Lung (tissue), 12 donors: Measurements from ENCODE around the gene LRWD1. TPM values are rescaled to one million over a fixed set of nuclear protein-coding genes. Genes with fewer than 3 reads are reported as not detected.

Experiments used
- ATAC-seq: fragments of 200-7000 bp; cut with Tn5 transposase; one replicate; pipeline ENCODE4 v1.9.1; 2020; ENCODE audit warnings: moderate number of reproducible peaks; ENCODE audit not compliant: insufficient read depth, low FRiP score
- DNase-seq, 3 donors: peaks; one replicate each; pipeline ENCODE4 v3.0.0-alpha.2; 2013 to 2017
- H3K27ac ChIP-seq, 2 donors: one replicate each; pipeline ENCODE4 v1.5.1; 2013; ENCODE audit warnings: mild to moderate bottlenecking in 2 of 2, moderate library complexity in 2 of 2, control low read depth in 1 of 2, inconsistent platforms in 1 of 2, low read depth in 1 of 2, low read length in 1 of 2
- H3K27me3 ChIP-seq, 3 donors: one replicate each; pipeline ENCODE4 v1.5.1; 2013; ENCODE audit warnings: low read length in 2 of 3; ENCODE audit not compliant: control insufficient read depth in 3 of 3, insufficient read depth in 3 of 3
- H3K36me3 ChIP-seq, 4 donors: one replicate each; pipeline ENCODE4 v1.5.1; 2013; ENCODE audit warnings: low read length in 4 of 4, mild to moderate bottlenecking in 1 of 4, moderate library complexity in 1 of 4; ENCODE audit not compliant: control insufficient read depth in 4 of 4, insufficient read depth in 4 of 4
- H3K4me1 ChIP-seq, 5 donors: one replicate each; pipeline ENCODE4 v1.5.1; 2013; ENCODE audit warnings: low read length in 5 of 5, mild to moderate bottlenecking in 2 of 5, moderate library complexity in 1 of 5; ENCODE audit not compliant: control insufficient read depth in 5 of 5, insufficient read depth in 5 of 5
- H3K4me3 ChIP-seq: one replicate; pipeline ENCODE4 v1.5.1; 2013; ENCODE audit warnings: mild to moderate bottlenecking, control low read depth, moderate library complexity
- H3K9ac ChIP-seq, 2 donors: one replicate each; pipeline ENCODE4 v1.5.1; 2013; ENCODE audit warnings: low read length in 2 of 2, control low read depth in 1 of 2; ENCODE audit not compliant: insufficient read depth in 1 of 2
- H3K9me3 ChIP-seq, 4 donors: one replicate each; pipeline ENCODE4 v1.5.1; 2013; ENCODE audit warnings: low read length in 3 of 4, mild to moderate bottlenecking in 1 of 4, moderate library complexity in 1 of 4; ENCODE audit not compliant: control insufficient read depth in 4 of 4, insufficient read depth in 3 of 4
- WGBS, 2 donors: extraction: QIAGEN DNeasy Blood & Tissue Kit; methylation state at CpG; one replicate each; pipeline ENCODE4 v1.1.7; 2013; 5-methylcytosine and 5-hydroxymethylcytosine counted together
- polyA plus RNA-seq, 2 donors: library from polyadenylated mRNA; stranded (reverse); fragments of 200-250 nt; gene quantifications; one replicate each; pipeline ENCODE4 v1.2.1, GENCODE V29; 2013
- total RNA-seq, 2 donors: library from RNA; depleted of rRNA in 1 of 2; stranded (reverse); fragments of >200 nt in 1 of 2; gene quantifications; one replicate each; pipeline ENCODE4 v1.2.1, GENCODE V29; 2014 to 2021
- TF ChIP-seq, protein P1 (sequence below): IDR thresholded peaks from 2 replicates; pipeline ENCODE4 v1.5.1; 2012; ENCODE audit warnings: mild to moderate bottlenecking; ENCODE audit errors: control extremely low read depth, extremely low read depth
- donor health status: control.
- donor health status: control.
- donor health status: Bipolar disorder and iron deficiency.
- donor health status: healthy.
- donor health status: DM: yes; HTN: yes; CAD: no.

Gene LRWD1
- total and polyA plus RNA-seq, 4 donors, result 12.3 to 31.5 (median 25.9) TPM

DNA sequence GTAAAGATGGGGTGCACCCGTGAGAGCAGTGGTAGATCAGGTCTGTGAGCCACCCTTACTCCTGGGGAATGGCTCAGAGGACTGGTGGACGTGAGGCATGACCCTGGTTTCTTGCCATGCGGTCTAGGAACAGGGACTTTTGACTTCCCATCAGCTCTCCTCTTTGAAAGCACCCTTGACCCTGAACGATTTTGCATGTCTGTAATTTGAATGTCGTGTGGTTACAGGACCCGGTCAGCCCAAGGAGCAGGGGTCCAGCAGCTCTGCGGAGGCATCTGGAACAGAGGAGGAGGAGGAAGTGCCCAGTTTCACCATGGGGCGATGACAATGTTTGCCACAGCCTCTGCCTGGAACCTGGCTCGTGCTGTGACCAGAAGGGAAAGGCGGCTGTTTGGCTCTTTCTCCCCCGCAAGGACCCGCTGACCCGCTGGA is 40.0 kb upstream of the LRWD1 start:
- peaks cover 5 to 29% (median 17%) of the 10 kb centered on the region in 4 donors for H3K36me3 ChIP-seq
- DNase-seq (no peak), ATAC-seq (no peak)
- peaks cover 0 to 7% (median 0%) of the 10 kb centered on the region in 5 donors for H3K4me1 ChIP-seq
- peaks cover 0 to 2% (median 0%) of the 10 kb centered on the region in 4 donors for H3K9me3 ChIP-seq
- H3K4me3 ChIP-seq, result no peak overlapping the region
- no peaks in the 10 kb centered on the region for H3K27me3 ChIP-seq
- H3K27ac ChIP-seq, result peak overlapping the region in 1 of 2 donors; percentile 75
- H3K9ac ChIP-seq, result no peak overlapping the region
- TF ChIP-seq, protein P1, sequence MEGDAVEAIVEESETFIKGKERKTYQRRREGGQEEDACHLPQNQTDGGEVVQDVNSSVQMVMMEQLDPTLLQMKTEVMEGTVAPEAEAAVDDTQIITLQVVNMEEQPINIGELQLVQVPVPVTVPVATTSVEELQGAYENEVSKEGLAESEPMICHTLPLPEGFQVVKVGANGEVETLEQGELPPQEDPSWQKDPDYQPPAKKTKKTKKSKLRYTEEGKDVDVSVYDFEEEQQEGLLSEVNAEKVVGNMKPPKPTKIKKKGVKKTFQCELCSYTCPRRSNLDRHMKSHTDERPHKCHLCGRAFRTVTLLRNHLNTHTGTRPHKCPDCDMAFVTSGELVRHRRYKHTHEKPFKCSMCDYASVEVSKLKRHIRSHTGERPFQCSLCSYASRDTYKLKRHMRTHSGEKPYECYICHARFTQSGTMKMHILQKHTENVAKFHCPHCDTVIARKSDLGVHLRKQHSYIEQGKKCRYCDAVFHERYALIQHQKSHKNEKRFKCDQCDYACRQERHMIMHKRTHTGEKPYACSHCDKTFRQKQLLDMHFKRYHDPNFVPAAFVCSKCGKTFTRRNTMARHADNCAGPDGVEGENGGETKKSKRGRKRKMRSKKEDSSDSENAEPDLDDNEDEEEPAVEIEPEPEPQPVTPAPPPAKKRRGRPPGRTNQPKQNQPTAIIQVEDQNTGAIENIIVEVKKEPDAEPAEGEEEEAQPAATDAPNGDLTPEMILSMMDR, result no peak
- WGBS, 2 donors, result 53 to 66% methylated on average over 10 to 13 of the region's 13 CpGs

DNA sequence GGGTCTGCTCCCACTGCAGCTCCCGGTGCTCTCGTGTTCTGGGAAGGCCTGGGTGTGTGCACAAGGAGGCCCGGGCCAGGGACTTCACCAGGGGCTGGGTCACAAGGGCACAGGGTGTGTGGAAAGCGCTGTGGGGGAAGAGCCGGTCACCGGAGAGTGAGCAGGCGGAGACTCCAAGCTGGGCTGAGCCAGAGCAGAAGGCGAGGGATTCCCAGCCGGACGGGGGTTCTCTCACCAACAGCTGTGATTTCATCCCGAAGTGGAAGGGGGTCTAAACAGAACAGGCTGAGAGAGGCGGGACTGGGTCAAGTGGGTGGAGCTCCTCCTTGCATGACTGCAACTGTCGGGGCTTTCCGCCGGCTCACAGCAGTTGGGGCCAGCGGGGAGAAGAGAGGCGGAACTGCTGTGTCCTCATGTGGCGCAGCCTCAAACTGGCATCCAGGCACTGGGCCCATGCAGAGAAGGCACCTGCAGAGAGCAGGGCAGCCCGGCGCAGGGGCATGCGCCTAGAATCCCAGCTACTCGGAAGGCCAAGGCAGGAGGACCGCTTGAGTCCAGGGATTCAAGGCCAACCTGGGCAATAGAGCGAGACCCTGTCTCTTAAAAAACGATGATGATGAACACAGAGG is 39.0 kb upstream of the LRWD1 start:
- no peak overlapping the region for H3K4me3 ChIP-seq
- no peak for DNase-seq
- ATAC-seq, result peak; percentile 60
- peaks cover 0 to 2% (median 0%) of the 10 kb centered on the region in 4 donors for H3K9me3 ChIP-seq
- H3K4me1 ChIP-seq, result peaks cover 0 to 7% (median 0%) of the 10 kb centered on the region in 5 donors
- peaks cover 5 to 29% (median 15%) of the 10 kb centered on the region in 4 donors for H3K36me3 ChIP-seq
- peak overlapping the region in 1 of 2 donors; percentile 75 for H3K27ac ChIP-seq
- H3K9ac ChIP-seq, result no peak overlapping the region
- TF ChIP-seq, protein P1, result no peak
- WGBS, 2 donors, result 36 to 59% methylated on average over 24 to 25 of the region's 25 CpGs
- no peaks in the 10 kb centered on the region for H3K27me3 ChIP-seq

DNA sequence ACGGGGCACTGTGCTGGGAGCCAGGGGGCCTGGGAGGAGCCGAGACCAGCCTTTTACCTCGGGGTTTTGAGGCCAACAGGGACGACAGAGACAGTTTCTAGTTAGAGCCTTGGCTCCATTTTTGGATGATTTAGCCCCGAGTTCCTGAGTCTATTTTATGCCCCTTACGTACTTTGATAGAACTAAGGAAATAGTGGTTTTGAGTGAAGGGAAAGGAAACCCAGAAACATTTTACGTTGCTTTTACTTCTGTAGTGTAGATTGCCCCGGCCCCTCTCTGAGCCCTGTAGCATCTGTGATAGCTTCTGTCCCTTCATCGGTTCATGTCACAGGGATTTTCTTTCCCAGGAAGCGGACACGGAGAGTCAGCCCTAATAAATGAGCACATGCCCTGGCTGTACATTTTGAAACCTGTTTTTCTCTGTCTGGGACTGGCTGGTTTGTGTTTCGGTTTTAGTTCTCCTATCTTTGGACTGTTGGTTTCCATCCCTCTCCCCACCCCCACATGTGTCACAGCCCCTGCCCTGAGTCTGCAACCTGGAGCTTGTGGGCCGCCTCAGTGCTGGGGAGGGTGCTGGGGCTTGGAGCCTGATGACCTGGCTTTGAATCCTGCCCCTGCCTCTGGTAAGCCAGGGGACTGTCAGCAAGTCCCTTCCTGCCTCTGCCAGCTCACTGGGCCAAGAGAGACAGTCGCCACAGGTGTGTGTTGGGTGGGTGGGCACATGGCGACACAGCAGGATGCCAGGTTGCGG is 38.3 kb upstream of the LRWD1 start:
- Histone ChIP-seq H3K27ac (peak overlapping the region in 1 of 2 donors; percentile 75), H3K36me3 (peaks cover 5 to 29% (median 15%) of the 10 kb centered on the region in 4 donors), H3K9ac (no peak overlapping the region), H3K9me3 (peaks cover 0 to 2% (median 0%) of the 10 kb centered on the region in 4 donors), H3K27me3 (no peaks in the 10 kb centered on the region), H3K4me1 (peaks cover 0 to 7% (median 0%) of the 10 kb centered on the region in 5 donors), H3K4me3 (no peak overlapping the region)
- TF ChIP-seq, protein P1, result no peak
- peak; percentile 50 for ATAC-seq
- DNase-seq, result no peak
- WGBS, 2 donors, result 38 to 64% methylated on average over 16 of the region's 16 CpGs
